ENCODE measurements around the gene MGAT5. TPM values are rescaled to one million over a fixed set of nuclear protein-coding genes. Genes with fewer than 3 reads are reported as not detected.
A peak's percentile ranks its signal among the peaks of the same experiment; 100 is the strongest.

Gene MGAT5
- total RNA-seq, 1 experiment from 2014 or later = 22.1 TPM

- peaks cover 48% of the 10 kb centered on the region for H3K4me1 Mint-ChIP-seq (ENCODE audit: low read depth, unreplicated experiment)
- CTCF ChIA-PET = interaction anchor here (0.7 to 1.6 kb wide), 5 partner anchors 9 to 545 kb away, joined by 3 to 22 read pairs (median 10); no protein-coding TSS in a partner anchor
- H3K27ac Mint-ChIP-seq (ENCODE audit: unreplicated experiment) = peak overlapping the region; percentile 78
- H3K27me3 Mint-ChIP-seq (ENCODE audit: insufficient read depth, unreplicated experiment) = no peaks in the 10 kb centered on the region
- no peak for DNase-seq
- intact Hi-C loops (cut with micrococcal nuclease; ENCODE audit: unreplicated experiment) = loop anchor here (1.0 kb wide), 3 partner anchors 19 to 314 kb away; no protein-coding TSS in a partner anchor
- Histone ChIP-seq H3K36me3 (ENCODE audit: control insufficient read depth, insufficient read depth, low read length) (no peaks in the 10 kb centered on the region), H3K4me3 (ENCODE audit: low read depth, low read length) (no peak overlapping the region), H3K9me3 (no peaks in the 10 kb centered on the region), H3K4me1 (peaks cover 31% of the 10 kb centered on the region), H3K27me3 (replicated peaks; ENCODE audit: control insufficient read depth, insufficient read depth, low read length) (no peaks in the 10 kb centered on the region)
- H3K9me3 Mint-ChIP-seq (ENCODE audit: unreplicated experiment) = no peaks in the 10 kb centered on the region
- POLR2A ChIA-PET = no interaction called here
- no TSS peak for BruUV-seq (replicated peaks)
- no peak for TF ChIP-seq CTCF (IDR thresholded peaks at IDR 0.05; ENCODE audit: insufficient read depth in 1 of 2, low read depth in 1 of 2, low read length in 1 of 2, severe bottlenecking in 1 of 2, unreplicated experiment in 1 of 2)
- H3K4me3 Mint-ChIP-seq (ENCODE audit: unreplicated experiment) = peak overlapping the region; percentile 42
- H3K36me3 Mint-ChIP-seq (ENCODE audit: insufficient read depth, unreplicated experiment) = peaks cover 12% of the 10 kb centered on the region
Observed at GRCh38 chr2:134431838-134432434, 178.1 kb downstream of the MGAT5 start.

- Mint-ChIP-seq H3K27ac (ENCODE audit: unreplicated experiment) (peak overlapping the region; percentile 78), H3K4me3 (ENCODE audit: unreplicated experiment) (peak overlapping the region; percentile 42), H3K27me3 (ENCODE audit: insufficient read depth, unreplicated experiment) (no peaks in the 10 kb centered on the region), H3K4me1 (ENCODE audit: low read depth, unreplicated experiment) (peaks cover 48% of the 10 kb centered on the region), H3K36me3 (ENCODE audit: insufficient read depth, unreplicated experiment) (peaks cover 12% of the 10 kb centered on the region), H3K9me3 (ENCODE audit: unreplicated experiment) (no peaks in the 10 kb centered on the region)
- H3K4me1 ChIP-seq = peaks cover 31% of the 10 kb centered on the region
- DNase-seq = peak; percentile 60 to 63
- no peak overlapping the region for H3K4me3 ChIP-seq (ENCODE audit: low read depth, low read length)
- intact Hi-C loops (cut with micrococcal nuclease; ENCODE audit: unreplicated experiment) = loop anchor here (1.0 kb wide), 3 partner anchors 19 to 314 kb away; no protein-coding TSS in a partner anchor
- ChIA-PET CTCF (interaction anchor here (0.7 to 1.6 kb wide), 5 partner anchors 9 to 545 kb away, joined by 3 to 22 read pairs (median 10); no protein-coding TSS in a partner anchor), POLR2A (no interaction called here)
- no TSS peak for BruUV-seq (replicated peaks)
- no peaks in the 10 kb centered on the region for H3K27me3 ChIP-seq (replicated peaks; ENCODE audit: control insufficient read depth, insufficient read depth, low read length)
- no peaks in the 10 kb centered on the region for H3K36me3 ChIP-seq (ENCODE audit: control insufficient read depth, insufficient read depth, low read length)
- TF ChIP-seq CTCF (IDR thresholded peaks at IDR 0.05; ENCODE audit: insufficient read depth in 1 of 2, low read depth in 1 of 2, low read length in 1 of 2, severe bottlenecking in 1 of 2, unreplicated experiment in 1 of 2) = no peak
- no peaks in the 10 kb centered on the region for H3K9me3 ChIP-seq
Observed at GRCh38 chr2:134432435-134432883, 178.6 kb downstream of the MGAT5 start.

DNA sequence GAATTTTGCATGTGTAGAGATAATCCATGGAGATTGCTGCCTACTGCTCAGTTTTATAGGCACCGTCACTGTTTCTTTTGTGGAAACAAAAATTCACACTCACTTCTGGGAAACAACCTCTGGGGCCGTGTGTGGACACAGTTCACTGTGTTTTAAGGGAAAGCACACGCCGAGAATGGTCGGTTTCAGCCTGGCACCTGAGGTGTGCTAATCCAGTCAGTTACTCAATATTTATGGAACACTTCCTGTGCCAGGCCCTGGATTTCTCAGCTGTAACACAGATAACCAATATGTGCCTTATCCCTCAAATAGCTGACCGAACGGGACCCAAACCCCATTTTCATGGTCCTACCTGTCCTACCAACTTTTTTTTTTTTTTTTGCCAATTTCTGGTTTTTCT is 179.6 kb downstream of the MGAT5 start:
- Histone ChIP-seq H3K4me3 (ENCODE audit: low read depth, low read length) (no peak overlapping the region), H3K9me3 (no peaks in the 10 kb centered on the region), H3K27me3 (replicated peaks; ENCODE audit: control insufficient read depth, insufficient read depth, low read length) (no peaks in the 10 kb centered on the region), H3K36me3 (ENCODE audit: control insufficient read depth, insufficient read depth, low read length) (no peaks in the 10 kb centered on the region), H3K4me1 (peaks cover 31% of the 10 kb centered on the region)
- no peak for DNase-seq
- intact Hi-C loops (cut with micrococcal nuclease; ENCODE audit: unreplicated experiment) = no loop called here
- Mint-ChIP-seq H3K36me3 (ENCODE audit: insufficient read depth, unreplicated experiment) (peaks cover 12% of the 10 kb centered on the region), H3K27ac (ENCODE audit: unreplicated experiment) (peak overlapping the region; percentile 82), H3K27me3 (ENCODE audit: insufficient read depth, unreplicated experiment) (no peaks in the 10 kb centered on the region), H3K9me3 (ENCODE audit: unreplicated experiment) (no peaks in the 10 kb centered on the region), H3K4me3 (ENCODE audit: unreplicated experiment) (peak overlapping the region; percentile 25), H3K4me1 (ENCODE audit: low read depth, unreplicated experiment) (peaks cover 48% of the 10 kb centered on the region)
- BruUV-seq (replicated peaks) = no TSS peak
- no peak for TF ChIP-seq CTCF (IDR thresholded peaks at IDR 0.05; ENCODE audit: insufficient read depth in 1 of 2, low read depth in 1 of 2, low read length in 1 of 2, severe bottlenecking in 1 of 2, unreplicated experiment in 1 of 2)
- ChIA-PET POLR2A (no interaction called here), CTCF (no interaction called here)

All from Caco-2 (cell line).